NK-92 (cell line): ENCODE data around the gene TEKTIP1.
"Not testable (repeated sequence)": the region's sequence is repeated elsewhere in the genome, so short reads cannot be mapped to it uniquely, and the experiment has no call there.

ENCODE experiments used
- DNase-seq: peaks from one replicate; lab custom pipeline; 2025; ENCODE audit not compliant: unreplicated experiment; lab: John Stamatoyannopoulos, UW

Gene TEKTIP1

GRCh38 chr19:3507371-3508120 lies 31.4 kb upstream of the TEKTIP1 start:
- DNase-seq: no peak

- DNase-seq: not testable (repeated sequence)
Observed at GRCh38 chr19:3508121-3508661, 30.8 kb upstream of the TEKTIP1 start.

GRCh38 chr19:3508771-3509535 lies 30.0 kb upstream of the TEKTIP1 start:
- DNase-seq: no peak

GRCh38 chr19:3509566-3509989 lies 29.4 kb upstream of the TEKTIP1 start:
- no peak for DNase-seq

GRCh38 chr19:3510727-3511126 lies 28.2 kb upstream of the TEKTIP1 start:
- no peak for DNase-seq

- no peak for DNase-seq
Observed at GRCh38 chr19:3511506-3512251, 27.3 kb upstream of the TEKTIP1 start.

- no peak for DNase-seq
Observed at GRCh38 chr19:3512562-3513228, 26.3 kb upstream of the TEKTIP1 start.

- DNase-seq: no peak
Observed at GRCh38 chr19:3513229-3514140, 25.5 kb upstream of the TEKTIP1 start.

GRCh38 chr19:3514930-3515329 lies 24.0 kb upstream of the TEKTIP1 start:
- no peak for DNase-seq

- DNase-seq: no peak
Observed at GRCh38 chr19:3515891-3516422, 23.0 kb upstream of the TEKTIP1 start.

GRCh38 chr19:3516675-3517207 lies 22.2 kb upstream of the TEKTIP1 start:
- no peak for DNase-seq

GRCh38 chr19:3517638-3518037 lies 21.3 kb upstream of the TEKTIP1 start:
- no peak for DNase-seq

GRCh38 chr19:3518255-3518654 lies 20.7 kb upstream of the TEKTIP1 start:
- no peak for DNase-seq

GRCh38 chr19:3518659-3519058 lies 20.3 kb upstream of the TEKTIP1 start:
- no peak for DNase-seq

GRCh38 chr19:3519126-3519525 lies 19.8 kb upstream of the TEKTIP1 start:
- DNase-seq: no peak

GRCh38 chr19:3520166-3521103 lies 18.5 kb upstream of the TEKTIP1 start:
- DNase-seq: no peak

- DNase-seq: no peak
Observed at GRCh38 chr19:3521104-3521445, 17.9 kb upstream of the TEKTIP1 start.
